Mesangial cell (primary cell): ENCODE data around the gene CCDC78. TPM values are rescaled to one million over a fixed set of nuclear protein-coding genes. Genes with fewer than 3 reads are reported as not detected.

Source experiments
- total RNA-seq: library from RNA; depleted of rRNA; stranded (reverse); fragments of >200 nt; gene quantifications from 2 replicates; pipeline ENCODE4 v1.2.3, GENCODE V29; 2015

CCDC78 gene
- 1.6 and 2.3 TPM in 2 replicates for total RNA-seq

GRCh38 chr16:726438-727290 lies at the start of gene CCDC78, which contains the start of gene HAGHL:
Gene CCDC78, minus strand, starts transcription at chr16:726443. Its CDS starts 76 bp downstream, at chr16:726367.
Gene HAGHL, plus strand, starts transcription at chr16:727106. Its CDS starts 404 bp downstream, at chr16:727510.

DNA sequence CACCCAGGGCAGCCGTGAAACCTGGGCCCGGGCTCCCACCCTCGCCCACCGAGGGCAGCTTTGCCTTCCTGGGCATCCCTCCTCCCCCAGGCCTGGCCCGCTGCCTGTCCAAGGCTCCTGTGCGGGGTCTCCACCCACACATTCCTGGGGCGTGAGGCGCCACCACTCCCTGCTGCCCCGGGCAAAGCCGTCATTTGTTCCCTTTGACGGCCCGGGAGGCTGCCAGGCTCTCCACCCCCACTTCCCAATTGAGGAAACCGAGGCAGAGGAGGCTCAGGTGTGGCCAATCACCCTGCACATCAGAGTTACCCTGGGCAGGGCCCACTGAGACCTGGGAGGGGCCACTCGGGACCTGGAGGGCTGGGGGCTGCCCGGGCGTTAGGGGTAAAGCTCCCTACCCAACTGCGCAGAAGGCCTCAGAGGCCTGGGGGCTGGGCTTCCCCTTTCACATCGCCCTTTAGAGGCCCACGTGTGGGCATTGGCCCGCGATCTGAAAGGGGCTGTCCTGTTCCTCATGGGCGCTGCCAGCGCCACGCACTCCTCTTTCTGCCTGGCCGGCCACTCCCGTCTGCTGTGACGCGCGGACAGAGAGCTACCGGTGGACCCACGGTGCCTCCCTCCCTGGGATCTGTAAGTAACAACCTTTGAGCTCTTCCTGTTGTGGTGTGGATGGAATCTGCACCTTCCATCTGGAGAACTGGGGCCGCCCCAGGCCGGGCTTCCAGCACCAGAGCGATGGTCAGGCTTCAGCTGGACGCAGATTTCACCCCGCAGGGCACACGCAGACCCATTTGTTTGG lies 34.5 kb upstream of the CCDC78 start, which contains the start of gene MSLN:
Gene MSLN (plus strand): TSS at position 190 of the 799 bp plus-strand sequence. CDS start 1,947 bp downstream, outside the sequence.

GRCh38 chr16:740764-741505 lies 14.7 kb upstream of the CCDC78 start, which contains the start of gene CIAO3:
Gene CIAO3, minus strand, starts transcription at chr16:740997. Its CDS starts 12 bp downstream, at chr16:740985.

DNA sequence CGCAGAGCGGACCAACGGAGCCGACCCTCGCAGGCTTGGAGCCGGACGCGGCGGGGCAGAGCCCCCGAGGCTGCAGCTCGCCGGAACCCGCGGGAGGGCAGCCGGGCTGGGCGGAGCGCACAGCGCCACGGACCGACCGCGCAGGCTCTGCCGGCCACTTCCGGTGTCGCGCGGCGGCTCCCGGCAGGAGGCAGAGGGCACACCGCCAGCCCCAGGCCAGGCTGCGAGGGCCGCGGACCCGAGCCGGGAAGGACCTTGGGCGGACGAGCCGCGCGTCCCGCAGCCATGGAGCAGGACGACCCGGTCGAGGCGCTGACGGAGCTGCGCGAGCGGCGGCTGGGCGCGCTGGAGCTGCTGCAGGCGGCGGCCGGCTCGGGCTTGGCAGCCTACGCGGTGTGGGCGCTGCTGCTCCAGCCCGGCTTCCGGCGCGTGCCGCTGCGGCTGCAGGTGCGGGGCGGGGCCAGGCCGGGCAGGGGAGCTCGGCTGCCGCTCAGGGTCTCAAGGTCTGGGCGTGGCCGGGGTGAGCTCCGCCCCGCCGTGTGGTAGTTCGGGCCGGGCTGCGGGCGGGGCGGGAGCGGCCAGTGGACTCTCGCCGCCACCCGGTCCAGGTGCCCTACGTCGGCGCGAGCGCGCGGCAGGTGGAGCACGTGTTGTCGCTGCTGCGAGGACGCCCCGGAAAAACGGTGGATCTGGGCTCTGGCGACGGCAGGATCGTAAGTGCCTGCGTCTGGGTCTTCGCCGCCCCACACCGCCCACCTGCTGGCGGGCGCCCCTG lies 5.1 kb downstream of the CCDC78 start, which contains the start of gene ANTKMT:
Gene ANTKMT (plus strand): TSS at position 157 of the 775 bp plus-strand sequence. CDS start 129 bp downstream, at position 286.

GRCh38 chr16:714558-715476 lies 11.4 kb downstream of the CCDC78 start, which contains the start of gene METRN:
Gene METRN, plus strand, starts transcription at chr16:715118. Its CDS starts 172 bp downstream, at chr16:715290.

GRCh38 chr16:705431-706188 lies 20.6 kb downstream of the CCDC78 start, which contains the start of gene FBXL16:
Gene FBXL16, minus strand, starts transcription at chr16:705801. Its CDS starts 8,396 bp downstream, at chr16:697405.

DNA sequence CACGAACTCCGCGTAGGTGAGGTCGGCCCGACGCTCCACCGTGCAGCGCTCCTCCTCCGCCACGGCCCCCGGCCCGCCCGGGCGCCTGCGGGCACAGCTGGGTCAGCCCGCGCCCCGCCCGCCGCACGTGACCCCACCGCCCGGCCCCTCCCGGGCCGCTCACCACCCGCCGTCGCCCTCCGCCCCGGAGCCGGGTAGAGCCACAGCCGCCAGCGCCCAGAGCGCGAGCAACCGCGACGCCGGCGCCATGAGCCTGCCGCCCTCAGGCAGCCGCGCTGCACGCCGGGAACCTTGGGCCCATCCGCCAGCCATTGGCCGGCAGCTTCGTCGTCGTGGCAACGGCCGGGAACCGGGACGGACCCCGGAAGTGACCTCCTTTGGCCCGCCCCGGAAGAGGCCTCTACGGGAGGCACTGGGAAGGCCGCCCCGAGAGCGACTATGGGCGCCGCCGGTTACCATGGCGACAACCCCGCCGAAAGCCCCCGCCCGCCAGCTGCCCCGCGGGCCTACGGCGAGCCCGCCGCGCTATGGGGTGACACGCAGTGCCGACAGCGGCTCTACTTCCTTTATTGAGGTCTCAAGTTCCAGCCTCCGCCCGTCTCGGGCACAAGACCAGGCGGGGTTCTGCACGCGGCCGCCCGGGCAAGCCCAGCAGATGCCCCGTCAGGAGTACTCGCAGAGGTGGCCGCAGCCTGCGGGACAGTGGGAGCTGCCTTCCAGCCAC lies 42.0 kb downstream of the CCDC78 start, which contains the start of gene JMJD8:
Gene JMJD8 (minus strand): TSS at position 264 of the 724 bp plus-strand sequence. CDS start 15 bp downstream, at position 249.

DNA sequence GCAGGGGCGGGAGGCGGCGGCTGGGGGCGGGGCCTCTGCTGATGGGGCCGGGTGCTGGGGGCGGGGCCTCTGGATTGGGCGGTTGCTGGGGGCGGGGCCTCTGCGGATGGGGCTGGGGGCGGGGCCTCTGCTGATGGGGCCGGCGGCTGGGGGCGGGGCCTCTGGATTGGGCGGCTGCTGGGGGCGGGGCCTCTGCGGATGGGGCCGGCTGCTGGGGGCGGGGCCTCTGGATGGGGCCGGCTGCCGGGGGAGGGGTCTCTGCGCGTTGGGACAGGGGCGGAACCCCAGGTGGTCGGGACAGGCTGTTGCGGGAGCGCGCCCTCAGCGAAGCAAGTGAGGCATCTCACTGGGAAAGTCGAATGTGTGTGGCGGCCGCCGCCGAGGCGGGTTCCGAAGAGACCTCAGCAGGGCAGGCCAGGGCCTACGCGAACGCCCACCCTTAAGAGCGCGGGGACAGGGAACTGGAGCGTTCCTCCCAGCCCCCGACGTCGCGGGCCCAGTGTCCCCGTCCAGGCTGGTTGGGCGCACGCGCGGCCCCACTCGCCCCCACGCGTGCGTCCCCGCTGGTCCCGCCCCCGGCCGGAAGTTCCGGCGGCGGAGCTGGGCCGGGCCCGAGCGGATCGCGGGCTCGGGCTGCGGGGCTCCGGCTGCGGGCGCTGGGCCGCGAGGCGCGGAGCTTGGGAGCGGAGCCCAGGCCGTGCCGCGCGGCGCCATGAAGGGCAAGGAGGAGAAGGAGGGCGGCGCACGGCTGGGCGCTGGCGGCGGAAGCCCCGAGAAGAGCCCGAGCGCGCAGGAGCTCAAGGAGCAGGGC lies 46.2 kb downstream of the CCDC78 start, which contains the start of gene STUB1:
Gene STUB1 (plus strand): TSS at position 597 of the 811 bp plus-strand sequence. CDS start 116 bp downstream, at position 713.

GRCh38 chr16:674968-675883 lies 51.0 kb downstream of the CCDC78 start, which contains the start of gene RHBDL1:
Gene RHBDL1, plus strand, starts transcription at chr16:675671. Its CDS starts 120 bp downstream, at chr16:675791.

Other genes with a start within 250 kb of the CCDC78 start
- 49.4 and 70.6 TPM in 2 replicates for gene CAPN15, start 198.7 kb downstream of the CCDC78 start, total RNA-seq
- not detected in 2 replicates for gene PRR35, start 166.0 kb downstream of the CCDC78 start, total RNA-seq
- gene NHLRC4, start 159.4 kb downstream of the CCDC78 start, total RNA-seq = 0.65 and 2.0 TPM in 2 replicates
- gene PIGQ, start 156.5 kb downstream of the CCDC78 start, total RNA-seq = 53.0 and 88.0 TPM in 2 replicates
- gene RAB40C, start 136.4 kb downstream of the CCDC78 start, total RNA-seq = 21.8 and 22.3 TPM in 2 replicates
- under 0.01 and 0.13 TPM in 2 replicates for gene WFIKKN1, start 95.5 kb downstream of the CCDC78 start, total RNA-seq
- 175 and 248 TPM in 2 replicates for gene METTL26, start 90.1 kb downstream of the CCDC78 start, total RNA-seq
- 31.0 and 32.3 TPM in 2 replicates for gene MCRIP2, start 84.6 kb downstream of the CCDC78 start, total RNA-seq
- 18.6 and 23.1 TPM in 2 replicates for gene WDR90, start 77.1 kb downstream of the CCDC78 start, total RNA-seq
- 72.5 and 93.6 TPM in 2 replicates for gene RHOT2, start 58.3 kb downstream of the CCDC78 start, total RNA-seq
- 0.16 and 2.9 TPM in 2 replicates for gene RHBDL1, start 50.8 kb downstream of the CCDC78 start, total RNA-seq
- 129 and 192 TPM in 2 replicates for gene STUB1, start 46.0 kb downstream of the CCDC78 start, total RNA-seq
- 115 and 120 TPM in 2 replicates for gene JMJD8, start 42.1 kb downstream of the CCDC78 start, total RNA-seq
- gene WDR24, start 36.0 kb downstream of the CCDC78 start, total RNA-seq = 15.6 and 21.7 TPM in 2 replicates
- under 0.01 and 1.4 TPM in 2 replicates for gene FBXL16, start 20.6 kb downstream of the CCDC78 start, total RNA-seq
- gene METRN, start 11.3 kb downstream of the CCDC78 start, total RNA-seq = 125 and 152 TPM in 2 replicates
- 44.2 and 47.8 TPM in 2 replicates for gene ANTKMT, start 5.3 kb downstream of the CCDC78 start, total RNA-seq
- 15.6 and 26.5 TPM in 2 replicates for gene HAGHL, start 663 bp upstream of the CCDC78 start, total RNA-seq
- 32.9 and 37.4 TPM in 2 replicates for gene CIAO3, start 14.6 kb upstream of the CCDC78 start, total RNA-seq
- gene MSLN, start 34.3 kb upstream of the CCDC78 start, total RNA-seq = 15.0 and 41.1 TPM in 2 replicates
- 34.1 and 48.1 TPM in 2 replicates for gene RPUSD1, start 61.9 kb upstream of the CCDC78 start, total RNA-seq
- gene CHTF18, start 62.2 kb upstream of the CCDC78 start, total RNA-seq = 8.7 and 39.1 TPM in 2 replicates
- gene GNG13, start 74.3 kb upstream of the CCDC78 start, total RNA-seq = not detected in 2 replicates
- gene LMF1, start 244.5 kb upstream of the CCDC78 start, total RNA-seq = 6.5 and 31.8 TPM in 2 replicates